Cardiac muscle cell (in vitro differentiated cells and primary cell): ENCODE measurements around the gene TTC16. TPM values are rescaled to one million over a fixed set of nuclear protein-coding genes. Genes with fewer than 3 reads are reported as not detected.

Source experiments
- DNase-seq, 2 donors: peaks; one replicate each; pipeline versions ENCODE4 v3.0.0 to v3.0.0-alpha.2; 2010 to 2017; ENCODE audit warnings: low read depth in 1 of 2, low spot score in 1 of 2
- H3K27ac ChIP-seq: fragments of 200-600 bp; sonication (generic); 2 replicates; pipeline ENCODE4 v1.5.1; 2016
- H3K27me3 ChIP-seq: fragments of 200-600 bp; sonication (generic); 2 replicates; pipeline ENCODE4 v1.6.0; 2016; ENCODE audit warnings: control low read depth
- H3K36me3 ChIP-seq: fragments of 200-600 bp; sonication (generic); 2 replicates; pipeline ENCODE4 v1.5.1; 2016; ENCODE audit warnings: control low read depth
- H3K4me1 ChIP-seq: fragments of 200-600 bp; sonication (generic); 2 replicates; pipeline ENCODE4 v1.8.1; 2017; ENCODE audit warnings: low read depth, mild to moderate bottlenecking, mixed run types
- H3K4me3 ChIP-seq: fragments of 200-600 bp; sonication (generic); 2 replicates; pipeline ENCODE4 v1.5.1; 2016; ENCODE audit warnings: mild to moderate bottlenecking
- H3K9me3 ChIP-seq: fragments of 200-600 bp; sonication (generic); 2 replicates; pipeline ENCODE4 v1.5.1; 2017; ENCODE audit warnings: low read depth, mild to moderate bottlenecking, control low read depth
- polyA plus RNA-seq: library from polyadenylated mRNA; unstranded; fragments of >200 nt; fragmentation: Nextera tagmentation; extraction: Ambion mirVana; gene quantifications from 2 replicates; pipeline ENCODE4 v1.2.1, GENCODE V29; 2016
- total RNA-seq: library from RNA; depleted of rRNA; stranded (reverse); fragments of >200 nt; gene quantifications from 2 replicates; pipeline ENCODE4 v1.2.3, GENCODE V29; 2016
- TF ChIP-seq, protein P1 (sequence below): IDR thresholded peaks from 2 replicates; pipeline ENCODE4 v1.5.1; 2012; ENCODE audit warnings: low read depth, mild to moderate bottlenecking, low read length

The TTC16 gene
- total and polyA plus RNA-seq, 2 experiments from 2014 or later = 0.06 TPM; not detected in 1

DNA sequence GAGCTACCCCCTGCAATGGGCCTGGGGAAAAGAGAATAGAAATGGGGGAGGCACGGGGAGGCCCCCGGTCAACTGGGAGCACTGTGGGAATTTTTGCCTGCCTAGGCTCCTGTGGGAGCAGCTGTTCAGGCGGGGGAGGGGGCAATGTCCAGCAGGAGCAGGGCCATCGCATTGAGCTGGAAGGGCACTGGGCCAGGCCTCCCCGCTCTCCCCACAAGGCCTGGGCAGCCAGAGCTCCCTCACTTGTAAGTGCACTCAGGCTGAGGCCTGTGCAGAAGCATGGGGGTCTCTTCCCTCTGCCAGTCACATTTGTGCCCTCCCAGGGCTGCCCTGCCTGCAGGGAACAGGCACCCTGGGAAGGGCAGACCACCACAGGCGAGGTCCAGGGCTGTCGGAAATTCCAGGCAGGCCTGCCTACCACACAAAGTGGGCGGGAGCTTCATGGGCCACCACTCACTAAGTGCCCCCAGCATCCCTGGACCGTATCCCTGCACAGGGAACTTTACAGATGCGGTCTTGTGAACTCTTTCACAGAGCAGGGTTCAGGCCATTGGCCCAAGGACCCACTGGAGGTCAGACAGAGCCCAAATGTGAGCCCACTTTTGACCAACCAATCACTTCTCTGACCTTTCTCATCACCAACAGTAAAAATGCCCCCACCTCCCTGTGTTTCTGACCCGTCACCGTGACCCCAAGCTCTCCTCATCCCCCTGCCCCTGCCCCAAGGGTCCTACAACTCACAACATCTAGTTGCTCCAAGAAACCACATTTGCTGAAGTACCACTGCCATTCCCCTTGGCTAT is 10.1 kb upstream of the TTC16 start:
- Histone ChIP-seq H3K27ac (no peak overlapping the region), H3K4me3 (no peak overlapping the region), H3K4me1 (no peaks in the 10 kb centered on the region), H3K36me3 (no peaks in the 10 kb centered on the region), H3K27me3 (no peaks in the 10 kb centered on the region), H3K9me3 (no peaks in the 10 kb centered on the region)
- TF ChIP-seq, protein P1, sequence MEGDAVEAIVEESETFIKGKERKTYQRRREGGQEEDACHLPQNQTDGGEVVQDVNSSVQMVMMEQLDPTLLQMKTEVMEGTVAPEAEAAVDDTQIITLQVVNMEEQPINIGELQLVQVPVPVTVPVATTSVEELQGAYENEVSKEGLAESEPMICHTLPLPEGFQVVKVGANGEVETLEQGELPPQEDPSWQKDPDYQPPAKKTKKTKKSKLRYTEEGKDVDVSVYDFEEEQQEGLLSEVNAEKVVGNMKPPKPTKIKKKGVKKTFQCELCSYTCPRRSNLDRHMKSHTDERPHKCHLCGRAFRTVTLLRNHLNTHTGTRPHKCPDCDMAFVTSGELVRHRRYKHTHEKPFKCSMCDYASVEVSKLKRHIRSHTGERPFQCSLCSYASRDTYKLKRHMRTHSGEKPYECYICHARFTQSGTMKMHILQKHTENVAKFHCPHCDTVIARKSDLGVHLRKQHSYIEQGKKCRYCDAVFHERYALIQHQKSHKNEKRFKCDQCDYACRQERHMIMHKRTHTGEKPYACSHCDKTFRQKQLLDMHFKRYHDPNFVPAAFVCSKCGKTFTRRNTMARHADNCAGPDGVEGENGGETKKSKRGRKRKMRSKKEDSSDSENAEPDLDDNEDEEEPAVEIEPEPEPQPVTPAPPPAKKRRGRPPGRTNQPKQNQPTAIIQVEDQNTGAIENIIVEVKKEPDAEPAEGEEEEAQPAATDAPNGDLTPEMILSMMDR = no peak
- DNase-seq = no peak

DNA sequence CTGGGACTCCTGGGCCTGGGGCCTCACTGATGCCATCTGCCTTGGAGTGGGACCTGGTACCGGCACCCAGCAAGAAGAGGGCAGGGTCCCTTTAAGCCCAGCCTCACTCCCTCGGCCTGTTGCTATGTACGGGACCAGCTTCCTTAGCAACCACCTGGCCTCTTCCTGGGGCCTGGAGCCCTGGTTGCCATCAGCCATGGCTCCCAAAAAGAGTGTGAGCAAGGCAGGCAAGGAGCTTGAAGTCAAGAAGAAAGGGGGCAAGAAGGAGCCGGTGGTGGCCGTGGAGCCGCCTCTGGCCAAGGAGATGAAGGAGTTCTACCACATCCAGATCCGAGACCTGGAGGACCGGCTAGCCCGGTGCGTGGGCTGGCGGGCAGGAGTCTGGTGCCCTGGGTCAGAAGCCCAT is 9.0 kb upstream of the TTC16 start, which contains the start of gene CFAP157:
Gene CFAP157 (plus strand): TSS at position 153 of the 406 bp plus-strand sequence. CDS start 44 bp downstream, at position 197.
- TF ChIP-seq, protein P1 = no peak
- no peak within 1 kb of the TSS for H3K4me3 ChIP-seq
- no peaks in the 10 kb centered on the region for H3K36me3 ChIP-seq
- H3K4me1 ChIP-seq = peaks cover 5% of the 10 kb centered on the region
- no peaks in the 10 kb centered on the region for H3K27me3 ChIP-seq
- no peak within 1 kb of the TSS for H3K27ac ChIP-seq
- no peaks in the 10 kb centered on the region for H3K9me3 ChIP-seq
- peak; percentile 30 to 34 for DNase-seq

DNA sequence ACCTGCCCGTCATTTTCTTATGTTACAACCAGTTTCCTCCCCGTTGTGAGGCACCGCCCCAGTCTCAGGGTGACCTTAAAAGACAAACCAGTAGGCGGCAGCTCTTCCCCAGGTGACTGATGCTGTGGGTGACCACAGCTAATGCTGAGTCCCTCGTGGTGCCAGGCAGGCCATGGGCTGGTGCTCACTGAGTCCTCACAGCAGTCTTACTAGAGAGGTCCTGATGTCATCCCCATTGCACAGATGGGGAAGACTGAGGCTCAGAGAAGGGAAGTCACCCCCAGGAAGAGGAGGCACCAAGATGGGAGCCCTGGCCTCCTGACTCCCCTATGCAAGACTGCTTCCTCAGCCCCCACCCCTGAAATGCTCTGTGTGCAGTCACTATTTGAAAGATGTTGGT is 8.1 kb upstream of the TTC16 start:
- Histone ChIP-seq H3K9me3 (no peaks in the 10 kb centered on the region), H3K4me3 (no peak overlapping the region), H3K4me1 (peaks cover 5% of the 10 kb centered on the region), H3K27me3 (no peaks in the 10 kb centered on the region), H3K27ac (no peak overlapping the region), H3K36me3 (no peaks in the 10 kb centered on the region)
- TF ChIP-seq, protein P1 = no peak
- DNase-seq = no peak

DNA sequence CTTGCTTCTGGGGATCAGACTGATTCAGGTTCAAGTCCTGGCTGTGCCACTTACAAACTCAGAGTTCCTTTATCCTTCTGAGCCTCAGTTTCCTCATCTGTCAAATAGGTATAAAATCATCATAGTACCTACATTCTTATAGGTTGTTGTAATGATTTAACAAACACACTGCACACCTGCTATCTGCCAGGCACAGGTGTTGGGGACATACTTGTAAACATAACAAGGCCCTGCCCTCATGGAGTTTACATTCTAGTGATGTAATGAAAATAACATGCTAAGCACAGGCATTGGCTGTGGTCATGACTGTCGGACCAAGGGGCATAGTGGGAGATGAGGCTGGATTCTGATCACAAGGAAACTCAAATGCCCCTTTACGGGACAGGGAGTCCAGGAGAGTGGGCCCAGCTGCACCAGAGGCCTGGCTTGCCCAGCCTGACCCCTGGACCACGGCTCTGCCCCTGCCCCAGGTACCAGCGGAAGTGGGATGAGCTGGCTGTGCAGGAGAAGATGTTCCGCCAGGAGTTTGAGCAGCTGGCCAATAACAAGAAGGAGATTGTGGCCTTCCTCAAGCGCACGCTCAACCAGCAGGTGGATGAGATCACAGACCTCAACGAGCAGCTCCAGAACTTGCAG is 6.8 kb upstream of the TTC16 start:
- TF ChIP-seq, protein P1 = no peak
- Histone ChIP-seq H3K4me1 (peaks cover 5% of the 10 kb centered on the region), H3K36me3 (no peaks in the 10 kb centered on the region), H3K4me3 (no peak overlapping the region), H3K27me3 (no peaks in the 10 kb centered on the region), H3K27ac (no peak overlapping the region), H3K9me3 (no peaks in the 10 kb centered on the region)
- DNase-seq = no peak

DNA sequence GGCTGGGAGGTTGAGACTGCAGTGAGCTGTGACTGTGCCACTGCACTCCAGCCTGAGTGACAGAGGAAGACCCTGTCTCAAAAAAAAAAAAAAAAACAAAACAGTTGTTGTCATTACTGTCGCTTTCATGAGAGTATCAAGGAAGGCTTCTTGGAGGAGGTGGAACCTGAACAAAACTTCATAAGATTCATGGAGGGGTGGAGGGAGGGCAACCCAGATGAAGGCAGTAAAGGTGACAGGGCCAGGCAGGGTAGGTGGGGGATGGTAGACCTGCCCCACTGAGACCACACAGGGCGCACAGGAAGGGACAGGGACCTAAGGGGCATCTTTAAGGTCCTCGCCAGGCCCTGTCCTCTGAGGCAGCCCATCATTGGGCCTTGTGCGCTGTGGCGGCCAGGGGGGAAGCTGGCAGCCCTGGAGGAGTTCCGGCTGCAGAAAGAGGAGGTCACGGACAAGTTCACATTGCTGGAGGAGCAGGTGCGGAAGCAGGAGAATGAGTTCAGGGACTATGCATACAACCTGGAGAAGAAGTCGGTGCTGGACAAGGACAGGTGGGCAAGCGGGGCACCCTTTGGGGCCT is 5.6 kb upstream of the TTC16 start:
- no peak for DNase-seq
- Histone ChIP-seq H3K9me3 (no peaks in the 10 kb centered on the region), H3K36me3 (no peaks in the 10 kb centered on the region), H3K27ac (no peak overlapping the region), H3K27me3 (no peaks in the 10 kb centered on the region), H3K4me1 (peaks cover 5% of the 10 kb centered on the region), H3K4me3 (no peak overlapping the region)
- TF ChIP-seq, protein P1 = no peak
